IPS-18a (cell line): Measurements from ENCODE around the gene ENOX1.
"Not testable (repeated sequence)": the region's sequence is repeated elsewhere in the genome, so short reads cannot be mapped to it uniquely, and the experiment has no call there.

Experiments
- H3K27ac ChIP-seq: one replicate; pipeline ENCODE4 v1.5.1; 2013; ENCODE audit warnings: low read length
- H3K27me3 ChIP-seq: one replicate; pipeline ENCODE4 v1.6.1; 2013; ENCODE audit warnings: mild to moderate bottlenecking, low read length; ENCODE audit not compliant: control insufficient read depth, insufficient read depth
- H3K36me3 ChIP-seq: one replicate; pipeline ENCODE4 v1.6.1; 2013; ENCODE audit warnings: low read depth, low read length; ENCODE audit not compliant: control insufficient read depth
- H3K4me1 ChIP-seq: one replicate; pipeline ENCODE4 v1.6.1; 2013; ENCODE audit warnings: low read depth, low read length; ENCODE audit not compliant: control insufficient read depth
- H3K4me3 ChIP-seq: one replicate; pipeline ENCODE4 v1.5.1; 2013; ENCODE audit warnings: low read length
- H3K9ac ChIP-seq: one replicate; pipeline ENCODE4 v1.6.1; 2013; ENCODE audit warnings: mild to moderate bottlenecking, low read length, moderate library complexity
- H3K9me3 ChIP-seq: one replicate; pipeline ENCODE4 v1.6.1; 2013; ENCODE audit warnings: low read depth, low read length; ENCODE audit not compliant: control insufficient read depth

Gene ENOX1

GRCh38 chr13:43433691-43434141 lies 353.1 kb downstream of the ENOX1 start:
- Histone ChIP-seq H3K27ac (no peak overlapping the region), H3K9me3 (no peaks in the 10 kb centered on the region), H3K9ac (no peak overlapping the region), H3K36me3 (no peaks in the 10 kb centered on the region), H3K4me1 (peaks cover 15% of the 10 kb centered on the region), H3K27me3 (no peaks in the 10 kb centered on the region), H3K4me3 (no peak overlapping the region)

DNA sequence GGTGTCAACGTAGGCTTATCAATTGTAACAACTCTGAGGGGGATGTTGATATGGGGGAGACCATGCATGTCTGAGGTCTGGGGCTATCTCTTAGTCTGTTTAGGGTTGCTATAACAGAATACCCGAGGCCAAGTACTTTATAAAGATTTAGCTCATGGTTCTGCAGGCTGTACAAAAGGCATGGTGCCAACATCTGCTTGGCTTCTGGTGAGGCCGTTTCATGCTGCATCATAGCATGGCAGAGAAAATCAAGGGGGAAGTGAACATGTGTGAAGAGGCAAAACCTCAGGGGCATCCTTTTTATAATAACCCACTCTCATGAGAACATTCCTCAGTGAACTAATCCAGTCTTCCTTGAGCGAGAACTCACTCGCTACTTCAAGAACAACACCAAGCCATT lies 353.8 kb downstream of the ENOX1 start:
- H3K4me3 ChIP-seq: no peak overlapping the region
- H3K9ac ChIP-seq: no peak overlapping the region
- H3K27me3 ChIP-seq: no peaks in the 10 kb centered on the region
- no peak overlapping the region for H3K27ac ChIP-seq
- no peaks in the 10 kb centered on the region for H3K36me3 ChIP-seq
- no peaks in the 10 kb centered on the region for H3K9me3 ChIP-seq
- peaks cover 19% of the 10 kb centered on the region for H3K4me1 ChIP-seq

DNA sequence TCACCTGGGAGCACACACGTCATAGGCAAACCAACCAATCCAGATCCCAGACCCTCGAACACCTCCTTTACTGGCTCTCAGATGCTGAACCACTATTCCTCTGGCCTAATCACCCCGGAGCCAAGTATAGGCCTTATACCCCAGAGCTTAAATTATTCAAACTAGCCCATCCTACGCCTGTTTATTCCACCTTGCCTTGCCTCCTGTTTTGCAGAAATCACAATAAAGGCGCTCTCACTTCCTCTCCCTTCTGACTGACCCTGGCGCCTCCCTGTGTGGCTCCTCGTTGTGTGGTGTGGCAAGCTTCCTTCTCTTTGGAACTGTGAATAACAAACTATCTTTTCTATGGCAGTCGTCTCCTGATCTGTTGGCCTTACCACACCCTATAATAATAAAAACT lies 354.9 kb downstream of the ENOX1 start:
- Histone ChIP-seq H3K4me3 (no peak overlapping the region), H3K9ac (no peak overlapping the region), H3K4me1 (peaks cover 19% of the 10 kb centered on the region), H3K27ac (no peak overlapping the region), H3K27me3 (no peaks in the 10 kb centered on the region), H3K36me3 (no peaks in the 10 kb centered on the region), H3K9me3 (no peaks in the 10 kb centered on the region)

DNA sequence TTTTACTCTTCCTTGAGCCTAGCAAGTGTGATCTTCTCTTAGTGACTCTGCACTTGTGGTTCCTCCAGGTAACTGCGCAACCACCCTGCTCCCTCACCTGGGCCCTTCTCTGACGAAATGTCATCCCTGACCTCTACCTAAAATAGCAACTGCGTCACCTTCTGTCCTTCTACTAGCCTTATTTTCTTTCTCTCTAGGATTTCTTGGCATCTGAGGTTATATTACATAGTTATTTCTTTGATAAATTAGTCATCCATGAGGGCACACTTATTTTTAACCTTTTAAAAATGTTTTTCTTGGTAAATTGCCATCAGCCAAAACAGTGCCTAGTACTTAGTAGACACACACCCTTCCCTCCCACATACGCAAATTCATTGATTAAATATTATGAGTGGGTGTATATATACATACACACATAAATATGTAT lies 355.5 kb downstream of the ENOX1 start:
- Histone ChIP-seq H3K4me3 (no peak overlapping the region), H3K4me1 (peaks cover 19% of the 10 kb centered on the region), H3K36me3 (no peaks in the 10 kb centered on the region), H3K27ac (no peak overlapping the region), H3K9ac (no peak overlapping the region), H3K9me3 (no peaks in the 10 kb centered on the region), H3K27me3 (no peaks in the 10 kb centered on the region)

DNA sequence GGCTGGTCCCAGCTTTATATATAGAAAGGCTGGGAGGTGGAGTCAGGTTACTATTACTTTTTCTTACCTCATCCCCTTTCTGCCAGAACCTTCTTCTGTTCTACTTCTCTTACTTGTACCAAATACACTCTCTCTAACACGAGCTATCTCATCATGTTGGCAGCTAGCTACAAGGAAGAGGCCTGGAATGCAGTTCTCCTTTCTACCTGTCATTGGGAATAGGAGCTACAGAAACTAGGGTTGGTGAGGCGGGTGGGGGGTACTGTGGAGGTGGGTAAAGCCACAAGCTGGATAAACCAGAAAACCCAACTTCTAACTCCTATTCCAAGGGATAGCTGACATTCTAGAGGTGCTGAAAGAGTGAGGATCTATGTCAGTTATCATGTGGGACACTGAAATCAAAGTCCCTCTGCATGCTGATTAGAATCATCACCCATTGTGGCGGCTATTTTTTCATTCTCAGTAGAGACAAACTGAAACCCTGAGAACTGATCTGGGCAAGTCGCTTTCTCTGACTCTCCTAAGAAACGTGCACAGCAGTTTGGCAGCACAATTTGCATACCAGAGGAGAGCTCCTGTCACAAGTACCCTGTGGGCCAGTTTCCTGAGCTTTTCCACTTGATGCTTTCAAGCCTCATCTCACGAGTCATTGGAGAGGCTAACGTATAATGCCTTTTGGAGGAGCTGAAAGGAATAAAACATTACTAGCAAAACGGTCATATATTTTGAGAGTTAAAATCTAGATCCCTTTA lies 358.1 kb downstream of the ENOX1 start:
- Histone ChIP-seq H3K4me3 (no peak overlapping the region), H3K27ac (no peak overlapping the region), H3K4me1 (peaks cover 34% of the 10 kb centered on the region)

GRCh38 chr13:43426355-43426754 lies 360.4 kb downstream of the ENOX1 start:
- no peaks in the 10 kb centered on the region for H3K27me3 ChIP-seq
- H3K9me3 ChIP-seq: no peaks in the 10 kb centered on the region
- H3K36me3 ChIP-seq: no peaks in the 10 kb centered on the region

More for the DNA sequence above, 358.1 kb downstream of the ENOX1 start:
- no peaks in the 10 kb centered on the region for H3K36me3 ChIP-seq
- no peaks in the 10 kb centered on the region for H3K9me3 ChIP-seq
- H3K27me3 ChIP-seq: no peaks in the 10 kb centered on the region
- H3K9ac ChIP-seq: no peak overlapping the region

DNA sequence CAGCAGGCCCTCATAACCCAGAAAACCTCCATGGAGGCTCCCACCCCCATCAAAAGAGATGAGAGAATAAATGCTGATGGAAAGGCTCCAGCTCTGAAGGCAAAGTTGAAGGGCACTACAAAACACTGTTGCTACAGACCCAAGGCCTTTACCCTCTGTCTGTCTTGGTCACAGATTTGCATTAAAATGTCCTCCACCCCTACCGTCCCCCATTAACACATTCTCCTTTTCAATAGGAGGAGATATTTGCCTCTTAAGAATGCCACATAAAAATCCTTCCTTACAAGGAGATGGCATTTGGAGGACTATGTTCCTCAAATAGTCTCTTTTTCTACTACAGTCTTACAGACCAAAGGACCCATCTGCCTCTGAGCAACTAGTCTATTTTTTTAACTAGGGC lies 361.5 kb downstream of the ENOX1 start:
- no peak overlapping the region for H3K27ac ChIP-seq
- H3K9ac ChIP-seq: no peak overlapping the region
- H3K27me3 ChIP-seq: no peaks in the 10 kb centered on the region
- H3K4me1 ChIP-seq: peaks cover 31% of the 10 kb centered on the region
- no peaks in the 10 kb centered on the region for H3K9me3 ChIP-seq
- H3K4me3 ChIP-seq: peak overlapping the region; percentile 21
- H3K36me3 ChIP-seq: no peaks in the 10 kb centered on the region

More at GRCh38 chr13:43426355-43426754, 360.4 kb downstream of the ENOX1 start:
- H3K27ac ChIP-seq: no peak overlapping the region
- H3K4me1 ChIP-seq: peaks cover 34% of the 10 kb centered on the region
- H3K4me3 ChIP-seq: no peak overlapping the region
- H3K9ac ChIP-seq: no peak overlapping the region

GRCh38 chr13:43424412-43424811 lies 362.4 kb downstream of the ENOX1 start:
- H3K4me1 ChIP-seq: peaks cover 27% of the 10 kb centered on the region
- no peak overlapping the region for H3K4me3 ChIP-seq
- no peaks in the 10 kb centered on the region for H3K9me3 ChIP-seq
- H3K9ac ChIP-seq: no peak overlapping the region
- no peak overlapping the region for H3K27ac ChIP-seq
- H3K27me3 ChIP-seq: no peaks in the 10 kb centered on the region
- H3K36me3 ChIP-seq: no peaks in the 10 kb centered on the region

DNA sequence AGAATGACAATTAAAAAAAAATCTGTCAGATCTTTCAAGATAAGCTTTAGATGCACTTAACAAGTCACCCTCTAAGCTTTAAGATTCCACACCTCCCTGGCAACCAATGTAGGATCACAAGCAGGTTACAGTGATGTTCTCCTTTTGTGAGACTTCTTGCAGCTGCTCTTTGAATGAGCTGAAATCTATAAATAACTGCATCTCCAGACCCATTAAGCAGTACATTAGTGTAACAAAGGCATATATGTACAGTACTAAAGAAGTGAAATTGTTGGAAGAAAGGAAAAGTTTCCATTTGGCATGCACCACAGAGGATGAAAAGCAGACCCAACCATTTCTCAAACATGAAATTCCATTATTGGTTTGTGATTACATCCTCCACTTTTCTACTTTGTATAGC lies 364.7 kb downstream of the ENOX1 start:
- no peaks in the 10 kb centered on the region for H3K36me3 ChIP-seq
- no peak overlapping the region for H3K27ac ChIP-seq
- no peak overlapping the region for H3K9ac ChIP-seq
- H3K9me3 ChIP-seq: no peaks in the 10 kb centered on the region
- H3K4me1 ChIP-seq: peaks cover 15% of the 10 kb centered on the region
- H3K27me3 ChIP-seq: no peaks in the 10 kb centered on the region
- no peak overlapping the region for H3K4me3 ChIP-seq

GRCh38 chr13:43416842-43417241 lies 369.9 kb downstream of the ENOX1 start:
- H3K4me3 ChIP-seq, H3K9ac ChIP-seq, H3K4me1 ChIP-seq, H3K27me3 ChIP-seq, H3K27ac ChIP-seq, H3K36me3 ChIP-seq, H3K9me3 ChIP-seq: not testable (repeated sequence)

DNA sequence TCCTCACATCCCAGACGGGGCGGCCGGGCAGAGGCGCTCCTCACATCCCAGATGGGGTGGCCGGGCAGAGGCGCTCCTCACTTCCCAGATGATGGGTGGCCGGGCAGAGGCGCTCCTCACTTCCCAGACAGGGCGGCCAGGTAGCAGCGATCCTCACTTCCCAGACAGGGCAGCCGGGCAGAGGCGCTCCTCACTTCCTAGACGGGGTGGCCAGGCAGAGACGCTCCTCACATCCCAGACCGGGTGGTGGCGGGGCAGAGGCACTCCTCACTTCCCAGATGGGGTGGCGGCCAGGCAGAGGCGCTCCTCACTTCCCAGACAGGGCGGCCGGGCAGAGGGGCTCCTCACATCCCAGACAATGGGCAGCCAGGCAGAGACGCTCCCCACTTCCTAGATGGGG lies 370.4 kb downstream of the ENOX1 start:
- H3K9me3 ChIP-seq, H3K4me3 ChIP-seq, H3K9ac ChIP-seq, H3K4me1 ChIP-seq, H3K27ac ChIP-seq, H3K36me3 ChIP-seq, H3K27me3 ChIP-seq: not testable (repeated sequence)

DNA sequence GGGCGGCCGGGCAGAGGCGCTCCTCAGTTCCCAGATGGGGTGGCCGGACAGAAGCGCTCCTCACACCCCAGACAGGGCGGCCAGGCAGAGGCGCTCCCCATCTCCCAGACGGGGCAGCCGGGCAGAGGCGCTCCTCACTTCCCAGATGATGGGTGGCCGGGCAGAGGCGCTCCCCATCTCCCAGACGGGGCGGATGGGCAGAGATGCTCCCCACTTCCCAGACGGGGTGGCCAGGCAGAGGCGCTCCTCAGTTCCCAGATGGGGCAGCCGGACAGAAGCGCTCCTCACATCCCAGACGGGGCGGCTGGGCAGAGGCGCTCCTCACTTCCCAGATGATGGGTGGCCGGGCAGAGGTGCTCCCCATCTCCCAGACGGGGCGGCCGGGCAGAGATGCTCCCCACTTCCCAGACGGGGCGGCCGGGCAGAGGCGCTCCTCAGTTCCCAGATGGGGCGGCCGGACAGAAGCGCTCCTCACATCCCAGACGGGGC lies 370.8 kb downstream of the ENOX1 start:
- not testable (repeated sequence) for H3K27ac ChIP-seq, H3K9me3 ChIP-seq, H3K9ac ChIP-seq, H3K27me3 ChIP-seq, H3K4me3 ChIP-seq, H3K36me3 ChIP-seq, H3K4me1 ChIP-seq
